NCI-H1417 treated with DMSO at 0.1 percent for 48 hours (cell line): ENCODE measurements around the gene TMOD2.

Experiments
- DNase-seq: peaks from one replicate; lab custom pipeline; 2025; lab: John Stamatoyannopoulos, UW

TMOD2 gene

DNA sequence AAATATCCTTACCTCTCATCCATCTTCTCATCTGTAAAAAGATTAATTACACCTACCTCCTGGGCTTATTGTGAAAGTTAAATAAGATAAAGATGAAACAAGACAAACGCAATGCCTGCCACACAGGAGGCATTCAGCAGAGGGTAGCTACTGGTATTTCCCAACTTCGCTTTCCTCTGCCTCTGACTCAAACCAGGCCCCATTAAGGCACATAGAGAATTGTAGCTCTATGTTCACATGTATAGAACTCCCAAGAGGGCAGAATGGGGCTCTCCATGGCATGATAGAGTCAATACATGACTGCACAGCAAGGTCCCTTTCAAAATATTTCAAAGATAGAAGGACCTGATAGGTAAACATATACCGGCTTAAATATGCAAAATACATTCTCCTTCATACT is 15.3 kb upstream of the TMOD2 start:
- no peak for DNase-seq

DNA sequence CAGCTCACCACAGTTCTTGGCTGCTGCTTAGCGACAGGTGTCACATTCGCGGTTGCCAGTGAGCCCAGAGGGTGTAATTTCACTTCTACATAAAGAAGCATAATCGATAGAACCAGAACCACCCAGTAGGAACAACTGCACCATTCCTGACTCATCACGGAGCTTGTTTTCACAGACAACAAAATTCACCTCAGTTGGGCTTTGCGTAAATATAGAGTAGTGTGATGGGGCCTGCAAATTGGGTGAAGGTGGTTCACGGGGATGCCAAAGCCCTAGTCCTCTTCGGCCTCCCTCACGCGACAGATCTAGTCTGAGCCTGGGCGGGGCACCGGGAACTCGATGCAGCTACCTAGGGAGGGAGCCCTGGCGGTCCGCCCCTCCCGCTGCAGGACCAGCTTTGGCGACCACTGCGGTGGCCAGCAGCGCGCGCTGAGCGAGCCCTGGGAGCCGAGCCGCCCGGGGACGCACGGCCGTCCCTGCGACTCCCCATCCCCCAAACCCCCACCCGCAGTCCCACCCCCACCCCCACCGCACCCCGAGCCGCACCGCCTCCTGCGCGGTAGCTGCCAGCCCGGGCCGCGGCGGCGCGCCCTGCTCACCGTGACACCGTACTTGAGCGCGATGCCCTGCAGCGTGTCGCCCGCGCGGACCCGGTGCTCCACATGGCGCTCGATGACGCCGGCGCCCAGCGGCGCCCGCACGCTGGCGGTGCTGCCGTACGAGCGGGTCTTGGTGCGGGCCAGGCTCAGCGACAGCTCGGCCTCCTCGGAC is 14.5 kb upstream of the TMOD2 start:
- no peak for DNase-seq

DNA sequence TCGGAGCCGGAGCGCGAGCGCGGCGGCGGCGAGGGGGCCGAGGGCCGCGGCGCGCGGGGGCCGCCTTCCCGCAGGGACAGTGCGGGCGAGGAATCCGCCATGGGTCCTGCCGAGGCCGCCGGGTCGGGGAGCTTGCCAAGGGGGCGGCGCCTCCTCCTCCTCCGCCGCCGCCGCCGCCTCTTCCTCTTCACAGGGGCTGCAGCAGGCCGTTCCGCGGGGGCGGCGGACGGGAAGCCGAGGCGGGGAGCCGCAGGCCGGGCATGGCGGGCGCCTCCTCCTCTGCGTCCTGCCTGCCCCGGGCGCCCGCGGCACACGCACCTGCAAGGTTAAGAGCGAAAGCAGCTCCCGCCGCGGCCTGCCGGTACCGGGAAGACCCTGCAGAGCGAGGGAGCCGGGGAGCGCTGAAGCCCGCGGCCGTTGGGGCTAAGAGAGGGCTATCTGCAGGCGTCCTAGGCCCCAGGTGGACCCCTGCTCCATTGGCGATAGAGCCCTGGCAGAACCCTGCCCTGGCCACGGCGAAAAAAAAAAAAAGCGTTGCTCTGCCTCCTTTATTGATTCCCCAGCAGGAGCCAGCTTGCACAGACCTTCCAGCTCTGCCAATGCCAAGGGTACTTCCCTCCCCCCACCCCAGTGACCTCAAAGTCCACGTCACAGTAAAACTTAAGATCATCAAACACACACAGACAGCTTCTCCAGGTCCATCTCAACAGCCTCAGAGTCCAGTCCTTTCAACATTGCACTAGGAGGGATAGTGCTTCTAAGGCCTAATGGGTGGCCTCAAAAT is 13.7 kb upstream of the TMOD2 start, which contains the start of gene LYSMD2:
TSS of gene LYSMD2 (minus strand) at position 134 of the 784 bp plus-strand sequence. CDS start at position 101, 33 bp downstream.
- no peak for DNase-seq

DNA sequence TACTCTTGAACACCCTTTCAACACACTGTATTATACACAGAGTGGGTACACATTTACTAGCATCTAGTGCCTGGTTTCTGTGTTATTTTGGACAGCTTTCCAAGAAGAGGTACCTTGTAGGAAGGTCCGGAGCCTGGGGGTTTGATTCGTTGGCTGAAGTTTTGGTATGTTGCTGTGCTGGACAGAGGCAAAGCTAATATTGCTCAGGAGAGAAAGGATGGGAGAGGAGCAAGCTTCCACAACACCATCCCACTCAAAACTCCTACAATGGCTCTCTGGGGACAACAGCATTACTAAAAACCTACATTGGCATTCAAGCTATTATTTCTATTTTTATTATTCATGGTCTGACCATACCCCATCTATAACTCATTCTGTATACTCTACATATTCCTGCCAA is 12.8 kb upstream of the TMOD2 start:
- DNase-seq, result no peak

DNA sequence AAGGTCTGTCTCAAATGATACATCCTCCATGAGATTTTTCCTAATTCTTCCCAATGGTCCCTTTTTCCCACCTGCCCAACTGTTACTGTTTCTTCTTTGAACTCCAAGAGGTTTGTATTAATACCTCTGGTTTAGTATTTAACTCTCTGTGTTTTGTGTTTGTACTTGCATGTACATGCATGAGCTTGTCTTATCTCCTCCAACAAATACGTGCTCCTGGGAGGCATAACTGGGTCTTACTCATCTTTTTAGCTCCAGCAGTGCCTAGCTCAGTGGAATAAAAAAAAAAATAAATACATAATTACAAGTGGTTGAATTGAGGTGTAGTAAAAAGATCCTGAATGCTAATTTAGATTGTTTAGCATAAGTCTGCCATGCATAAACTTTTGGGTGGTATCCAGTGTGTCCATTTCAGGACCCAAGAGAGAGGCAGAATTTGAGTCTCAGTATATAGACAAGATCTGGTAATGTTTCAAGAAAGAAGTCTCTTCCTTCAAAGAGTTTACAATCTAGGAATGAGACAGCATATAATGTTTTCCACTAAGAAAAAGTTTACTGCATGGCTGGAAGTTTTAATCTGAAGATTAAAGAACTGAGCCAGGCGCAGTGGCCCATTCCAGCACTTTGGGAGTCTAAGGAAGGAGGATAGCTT is 12.2 kb upstream of the TMOD2 start:
- no peak for DNase-seq

DNA sequence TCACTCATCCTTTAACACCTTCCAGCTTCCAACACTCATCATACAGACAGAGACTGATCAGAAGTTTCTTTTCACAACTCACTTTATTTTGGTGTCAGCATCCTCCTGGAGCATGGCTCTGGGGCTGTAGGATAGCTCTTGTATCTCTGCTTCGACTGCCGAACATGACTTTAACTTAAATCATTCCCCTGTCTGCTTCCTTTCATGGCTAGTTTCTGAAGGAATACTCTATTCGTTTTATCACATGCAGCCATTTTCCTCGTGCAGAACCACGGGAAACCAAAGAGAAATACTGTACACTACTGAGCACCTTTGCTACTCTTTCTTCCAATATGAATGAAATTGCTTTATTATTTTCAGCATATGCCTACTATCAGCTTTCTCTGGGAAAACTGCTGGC is 2.1 kb upstream of the TMOD2 start:
- DNase-seq, result no peak

DNA sequence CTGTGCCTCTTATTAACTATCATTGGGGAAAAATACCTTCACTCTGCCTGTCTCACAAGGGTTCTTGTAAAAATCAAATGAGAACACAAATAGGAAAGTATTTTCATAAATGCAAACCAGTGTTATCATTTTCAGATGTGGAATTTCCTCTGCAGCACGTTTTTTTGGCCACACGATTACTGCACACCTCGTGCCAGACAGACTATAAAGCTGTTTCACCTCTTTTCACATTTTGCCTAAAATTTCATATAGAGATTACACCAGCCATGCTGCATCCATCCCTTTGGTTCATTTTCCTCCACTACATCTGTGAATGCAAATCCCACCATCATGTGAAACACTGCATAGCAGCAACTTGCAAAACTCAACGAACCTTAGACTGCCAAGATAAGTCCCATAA is 1.2 kb upstream of the TMOD2 start:
- no peak for DNase-seq

DNA sequence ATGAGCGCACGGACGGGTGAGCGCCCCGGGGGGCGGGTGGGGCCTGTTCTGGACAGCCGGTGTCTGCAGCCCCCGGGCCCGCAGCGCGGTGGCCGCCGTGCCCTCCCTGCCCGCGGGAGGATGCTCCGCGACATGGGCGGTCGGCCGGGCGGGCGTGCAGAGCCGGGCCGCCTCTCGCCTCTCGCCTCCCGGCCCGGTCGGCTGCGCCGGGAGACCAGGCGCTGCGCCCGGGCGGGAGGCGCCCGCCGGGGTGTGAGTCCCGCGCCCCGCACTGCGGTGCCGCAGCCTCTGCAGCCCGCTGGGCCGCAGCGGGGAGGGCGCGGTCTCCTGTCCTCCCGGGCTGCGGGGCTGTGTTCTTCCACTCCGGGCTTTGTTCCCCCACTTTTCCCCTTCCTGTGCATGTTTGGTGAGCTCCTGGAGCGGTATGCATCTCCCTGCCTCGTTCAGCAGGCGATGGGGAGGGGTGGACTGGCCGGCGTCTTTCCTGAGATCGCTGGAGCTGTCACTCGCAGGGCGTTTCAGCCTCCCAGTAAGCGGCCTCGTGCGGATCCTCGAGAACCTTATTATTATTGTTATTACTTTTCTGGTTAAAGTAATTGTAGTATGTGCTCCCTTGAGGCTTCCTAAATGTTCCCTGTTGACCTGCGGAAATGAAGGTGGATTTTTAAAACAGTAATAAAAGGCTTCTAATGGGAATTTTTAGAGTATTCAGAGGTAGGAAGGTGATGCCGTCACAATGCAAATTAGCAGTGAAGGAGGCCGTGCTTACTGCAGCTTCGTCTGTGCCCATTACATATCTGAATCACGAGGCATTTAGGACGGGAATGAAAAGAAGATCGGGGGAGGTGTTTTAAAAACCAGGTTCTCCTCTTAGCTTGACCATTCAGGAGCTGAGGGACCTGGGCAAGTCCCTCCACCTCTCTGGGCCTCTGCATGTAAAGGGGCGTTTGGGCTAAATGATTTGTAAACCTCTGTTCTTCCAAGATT is 593 bp downstream of the TMOD2 start:
- no peak for DNase-seq

DNA sequence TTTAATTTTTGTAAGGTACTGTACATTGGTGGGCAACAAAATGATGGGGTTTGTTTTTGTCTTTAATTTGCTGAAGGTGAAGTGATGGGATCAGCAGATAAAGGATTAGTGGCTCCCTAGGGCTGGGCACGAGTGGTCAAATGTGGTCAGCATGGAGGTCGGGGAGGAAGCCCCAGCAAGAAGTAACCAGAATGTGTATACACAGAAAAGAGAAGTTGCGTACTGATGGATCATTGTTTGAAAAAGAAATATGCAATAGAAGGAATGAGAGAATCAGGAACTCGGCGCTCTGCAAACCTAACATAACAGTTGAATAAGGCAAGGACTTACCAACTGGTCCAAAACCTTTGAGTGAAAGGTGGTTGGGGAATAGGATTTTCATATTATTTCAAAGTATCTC is 1.5 kb downstream of the TMOD2 start:
- no peak for DNase-seq

DNA sequence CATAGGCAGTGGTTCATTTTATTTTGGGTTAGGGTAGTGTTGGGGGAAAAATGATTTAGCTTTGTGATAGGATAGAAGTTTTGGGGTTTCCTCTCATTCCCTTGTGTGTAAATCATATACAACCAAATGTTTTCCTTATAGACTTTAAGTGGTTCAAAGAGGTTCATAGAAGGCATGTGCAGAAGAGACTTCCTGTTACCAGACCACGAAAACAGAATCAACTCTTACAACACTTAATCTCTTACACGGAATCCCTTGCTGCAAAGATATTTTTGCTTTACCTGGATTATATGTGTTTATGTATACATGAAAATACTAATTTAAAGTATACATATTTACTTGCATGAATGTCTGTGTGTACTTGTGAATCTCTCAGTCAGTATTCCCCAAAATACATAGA is 2.9 kb downstream of the TMOD2 start:
- DNase-seq, result no peak

DNA sequence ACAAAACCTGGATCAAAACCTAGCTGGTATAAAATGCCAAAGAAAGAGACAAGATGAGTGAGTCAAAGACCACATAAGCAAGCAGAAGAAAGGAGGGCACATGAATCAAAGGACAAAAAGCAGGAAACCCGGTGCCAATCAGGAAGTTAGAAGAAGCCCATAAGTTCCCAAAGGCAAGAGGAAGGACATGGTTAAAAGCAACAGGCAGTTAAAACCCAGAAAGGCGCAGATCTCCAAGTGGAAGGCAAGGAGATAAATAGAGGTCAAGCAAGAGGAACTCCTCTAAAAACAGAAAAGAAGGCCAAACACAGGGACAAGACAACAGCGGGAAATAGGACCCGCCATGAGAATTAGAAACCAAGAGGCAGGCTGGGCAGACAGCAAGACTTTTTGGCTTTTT is 4.4 kb downstream of the TMOD2 start:
- no peak for DNase-seq

DNA sequence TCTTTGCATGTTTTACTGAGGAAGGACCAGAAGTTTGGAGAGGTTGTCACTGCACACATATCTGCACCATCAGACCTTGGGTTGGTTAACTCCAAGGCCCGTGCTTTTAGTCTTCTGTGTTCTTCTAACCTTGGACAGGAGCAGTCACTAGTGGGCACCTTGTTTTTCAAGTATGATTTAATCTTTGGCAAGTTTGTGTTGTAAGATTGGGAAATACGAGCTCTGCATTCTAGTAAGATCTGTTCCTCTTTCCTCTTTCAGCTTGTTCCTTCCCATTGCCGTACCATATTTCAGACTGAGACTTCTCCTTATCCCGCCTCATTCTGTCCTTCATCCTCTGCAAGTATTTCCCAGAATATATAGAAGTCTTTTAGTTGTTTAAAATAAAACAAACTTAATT is 5.1 kb downstream of the TMOD2 start:
- no peak for DNase-seq

DNA sequence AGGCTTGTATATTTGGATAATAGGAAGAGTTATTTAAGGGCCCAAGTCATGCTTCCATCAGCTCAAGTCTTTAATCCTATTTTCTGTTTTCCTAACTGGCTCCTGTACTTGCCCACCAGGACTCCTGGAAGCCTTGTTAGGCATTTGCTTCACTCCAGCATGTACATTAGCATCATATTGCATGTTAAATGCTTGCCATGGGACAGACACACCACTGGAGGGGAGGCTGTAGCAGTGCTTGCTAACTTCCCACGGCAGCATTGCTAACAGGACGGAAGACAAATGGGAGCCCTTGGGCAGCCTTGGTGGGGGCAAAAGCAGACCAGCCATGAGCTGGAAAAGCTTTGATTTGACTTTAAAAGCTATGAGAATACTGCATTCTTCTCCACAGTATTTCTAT is 6.1 kb downstream of the TMOD2 start:
- no peak for DNase-seq

DNA sequence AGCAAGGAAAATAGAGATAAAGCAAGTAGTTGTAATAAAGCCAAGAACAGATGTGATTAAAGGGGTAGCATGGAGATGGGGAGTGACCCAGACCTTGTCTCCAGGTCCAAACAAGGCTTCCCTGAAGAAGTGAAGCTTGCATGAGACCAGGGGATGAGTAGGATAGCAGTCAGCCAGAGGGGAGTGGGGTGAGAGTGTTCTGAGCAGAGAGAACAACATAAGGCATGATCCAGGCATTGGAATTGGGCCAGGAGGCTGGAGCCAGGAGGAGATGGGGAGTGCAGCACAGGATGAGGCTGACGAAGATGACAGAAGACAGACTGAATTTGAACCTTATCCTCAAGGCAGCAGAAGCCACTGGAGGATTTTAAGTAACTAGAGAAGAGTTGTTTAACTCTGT is 7.2 kb downstream of the TMOD2 start:
- no peak for DNase-seq

DNA sequence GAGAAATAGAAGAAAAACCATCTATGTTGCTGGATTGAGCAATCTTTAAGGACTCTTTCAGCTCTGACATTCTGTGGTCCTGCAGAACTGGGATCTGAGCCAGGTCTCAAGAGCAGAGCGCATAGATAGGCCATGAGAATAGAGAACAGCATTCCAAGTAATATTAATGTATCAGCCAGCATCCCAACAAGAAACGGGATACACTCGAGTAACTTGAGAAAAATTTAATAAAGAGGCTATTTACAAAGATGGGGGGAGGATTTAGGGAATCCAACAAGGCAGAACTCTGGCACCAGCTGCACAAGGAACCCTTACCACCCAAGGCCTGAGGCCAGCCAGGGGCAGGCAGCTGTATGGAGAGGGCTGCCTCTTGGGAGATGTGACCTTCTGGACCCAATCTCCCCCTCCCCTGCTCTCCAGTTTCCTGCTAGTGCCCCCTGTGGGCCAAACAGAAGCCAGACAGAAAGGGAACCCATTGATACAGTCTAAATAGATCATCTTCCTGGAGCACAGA is 8.2 kb downstream of the TMOD2 start:
- DNase-seq, result no peak

DNA sequence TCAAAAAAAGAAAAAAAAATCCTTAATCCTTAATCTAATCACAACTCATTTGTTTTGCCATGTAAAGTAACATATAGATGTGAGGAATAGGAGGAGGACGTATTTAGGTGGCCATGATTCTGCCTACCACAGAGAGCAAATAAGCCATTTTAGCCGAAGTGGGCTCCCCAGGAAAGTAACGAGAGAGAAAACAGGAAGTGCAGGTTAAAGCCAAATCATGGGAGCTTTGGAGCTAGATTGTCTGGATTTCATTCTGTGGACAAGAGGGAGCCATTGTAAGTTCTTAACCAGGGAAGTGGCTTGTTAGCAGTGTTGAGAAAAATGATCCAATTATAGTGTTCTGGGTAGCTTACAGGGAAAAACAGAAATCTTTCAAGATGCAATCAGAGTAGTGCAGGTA is 9.4 kb downstream of the TMOD2 start:
- DNase-seq, result no peak

DNA sequence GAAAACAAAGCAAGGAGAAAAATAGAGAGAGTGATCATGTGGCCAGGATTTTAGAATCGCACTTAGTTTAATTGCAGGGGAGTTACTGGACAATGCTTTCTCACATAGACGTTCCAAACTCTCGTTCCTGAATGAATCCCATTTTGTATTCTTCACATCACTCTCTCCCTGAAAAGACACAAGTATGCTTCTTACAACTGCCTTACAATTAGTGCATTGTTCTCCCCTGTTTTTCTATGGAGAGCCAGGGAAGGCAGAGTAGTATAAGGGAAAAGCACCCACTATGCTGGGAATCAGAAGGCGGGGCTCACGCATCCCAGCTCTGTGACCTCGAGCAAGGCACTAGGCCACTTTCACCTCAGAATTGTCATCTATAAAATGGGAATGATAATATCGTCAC is 14.4 kb downstream of the TMOD2 start:
- DNase-seq, result no peak

DNA sequence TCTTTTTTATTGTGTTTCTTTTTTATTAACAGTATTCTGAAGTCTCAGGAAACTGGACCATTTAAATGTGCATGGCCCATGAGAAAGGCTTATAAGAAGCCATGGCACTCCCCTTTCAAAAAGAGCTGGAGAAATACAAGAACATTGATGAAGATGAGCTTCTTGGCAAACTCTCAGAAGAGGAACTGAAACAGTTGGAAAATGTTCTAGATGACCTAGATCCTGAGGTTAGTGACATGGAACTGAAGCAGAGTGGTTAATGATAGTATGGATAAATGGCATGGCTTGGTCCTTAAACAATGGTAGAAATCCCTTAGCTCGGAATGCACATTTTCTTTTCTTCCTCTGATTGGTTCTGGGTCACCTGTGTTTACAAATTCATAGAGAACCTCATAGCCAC is 14.9 kb downstream of the TMOD2 start:
- DNase-seq, result no peak

DNA sequence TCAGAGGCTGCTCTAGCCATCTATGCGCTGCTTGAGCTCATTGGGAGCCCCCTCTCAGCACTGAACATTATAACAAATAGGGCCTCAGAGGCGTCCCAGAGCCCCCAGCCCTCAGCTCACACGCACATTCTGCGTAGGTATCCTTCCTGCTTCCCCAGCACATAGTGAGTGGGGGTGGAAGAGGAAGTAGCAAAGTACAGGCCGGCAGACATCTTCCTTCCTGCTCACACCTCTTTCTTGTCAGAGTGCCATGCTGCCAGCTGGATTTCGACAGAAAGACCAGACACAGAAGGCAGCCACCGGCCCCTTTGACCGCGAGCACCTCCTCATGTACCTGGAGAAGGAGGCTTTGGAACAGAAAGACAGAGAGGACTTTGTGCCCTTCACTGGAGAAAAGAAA is 16.6 kb downstream of the TMOD2 start:
- DNase-seq, result no peak

DNA sequence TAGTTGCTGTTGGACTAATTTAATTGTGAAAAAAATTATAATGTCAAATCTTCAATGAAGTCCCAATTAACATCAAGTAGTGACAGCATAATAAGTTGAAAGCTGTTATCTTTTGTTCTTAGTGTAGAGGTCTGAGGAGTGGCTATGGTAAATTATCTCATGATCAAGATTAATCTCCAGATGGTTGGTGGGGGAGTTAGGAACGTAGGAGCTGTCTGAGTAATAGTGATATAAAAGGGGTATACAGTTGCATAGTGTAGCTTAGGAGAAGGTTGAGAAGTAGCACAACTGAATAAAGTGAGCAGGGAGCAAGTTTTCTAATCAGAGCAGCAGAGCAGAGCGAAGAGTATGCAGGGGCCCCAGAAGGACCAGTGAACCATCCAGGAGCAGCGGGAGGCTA is 19.5 kb downstream of the TMOD2 start:
- no peak for DNase-seq

DNA sequence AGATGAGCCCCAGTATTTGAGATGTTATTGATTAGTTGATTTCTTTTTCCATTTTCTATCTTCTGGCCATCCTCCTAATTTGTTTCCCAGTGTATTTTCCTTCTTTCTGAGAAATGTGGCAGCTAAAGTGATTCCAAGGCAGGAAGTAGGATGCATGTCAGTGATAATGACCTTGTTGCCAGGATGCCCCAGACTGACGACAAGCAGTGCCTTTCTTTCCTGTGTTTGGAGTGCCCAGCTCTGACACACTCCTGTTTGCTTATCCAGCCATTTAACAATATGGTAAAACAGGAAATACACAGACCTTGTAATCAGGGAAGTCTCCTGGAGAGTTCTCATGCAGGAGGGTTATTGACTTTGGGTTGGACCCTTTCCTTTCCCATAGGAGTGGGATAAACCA is 20.4 kb downstream of the TMOD2 start:
- DNase-seq, result no peak

DNA sequence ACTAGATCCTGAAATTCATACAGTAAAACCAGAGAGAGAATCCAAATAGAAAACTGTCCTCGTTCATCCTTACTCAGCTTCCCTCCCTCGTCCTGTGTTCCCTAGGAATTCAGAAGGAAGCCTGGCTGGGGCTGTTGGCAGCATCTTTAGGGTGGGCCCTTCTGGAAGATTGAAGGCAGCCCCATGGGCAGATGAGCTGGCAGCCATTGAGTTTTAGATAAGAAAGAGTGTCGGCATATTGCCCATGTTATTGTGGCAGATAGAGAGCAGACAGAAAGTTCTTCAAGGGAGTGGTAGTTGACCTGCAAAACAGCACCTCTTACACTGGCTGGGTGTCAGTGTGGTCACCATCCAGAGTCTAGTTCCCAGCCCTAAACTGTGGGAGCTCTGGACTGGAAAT is 23.5 kb downstream of the TMOD2 start:
- no peak for DNase-seq
